Measurements from ENCODE around the gene NPAS2.

- TF ChIP-seq CTCF (optimal IDR thresholded peaks at IDR 0.05 in 1 of 3, IDR thresholded peaks at IDR 0.05 in 1 of 3, conservative IDR thresholded peaks at IDR 0.05 in 1 of 3; ENCODE audit: extremely low read depth in 1 of 3, insufficient read depth in 2 of 3, low read length in 3 of 3) = no peak
- no peak for TF ChIP-seq EZH2 (IDR thresholded peaks at IDR 0.05; ENCODE audit: low read length)
Measured at GRCh38 chr2:100895402-100895801, 75.5 kb downstream of the NPAS2 start.

Measured in keratinocyte (primary cell).